ENCODE measurements around the gene NXNL2.

- TF ChIP-seq, protein P1, sequence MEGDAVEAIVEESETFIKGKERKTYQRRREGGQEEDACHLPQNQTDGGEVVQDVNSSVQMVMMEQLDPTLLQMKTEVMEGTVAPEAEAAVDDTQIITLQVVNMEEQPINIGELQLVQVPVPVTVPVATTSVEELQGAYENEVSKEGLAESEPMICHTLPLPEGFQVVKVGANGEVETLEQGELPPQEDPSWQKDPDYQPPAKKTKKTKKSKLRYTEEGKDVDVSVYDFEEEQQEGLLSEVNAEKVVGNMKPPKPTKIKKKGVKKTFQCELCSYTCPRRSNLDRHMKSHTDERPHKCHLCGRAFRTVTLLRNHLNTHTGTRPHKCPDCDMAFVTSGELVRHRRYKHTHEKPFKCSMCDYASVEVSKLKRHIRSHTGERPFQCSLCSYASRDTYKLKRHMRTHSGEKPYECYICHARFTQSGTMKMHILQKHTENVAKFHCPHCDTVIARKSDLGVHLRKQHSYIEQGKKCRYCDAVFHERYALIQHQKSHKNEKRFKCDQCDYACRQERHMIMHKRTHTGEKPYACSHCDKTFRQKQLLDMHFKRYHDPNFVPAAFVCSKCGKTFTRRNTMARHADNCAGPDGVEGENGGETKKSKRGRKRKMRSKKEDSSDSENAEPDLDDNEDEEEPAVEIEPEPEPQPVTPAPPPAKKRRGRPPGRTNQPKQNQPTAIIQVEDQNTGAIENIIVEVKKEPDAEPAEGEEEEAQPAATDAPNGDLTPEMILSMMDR (conservative IDR thresholded peaks at IDR 0.05; ENCODE audit: low read length): no peak
- TF ChIP-seq EZH2phosphoT487 (IDR thresholded peaks at IDR 0.05; ENCODE audit: borderline replicate concordance, low read depth, low read length): no peak
These were observed 18.4 kb downstream of the NXNL2 start for GRCh38 chr9:88553350-88553749.

Data from OCI-LY7 (cell line).